GM12878 (cell line): ENCODE data around the gene KCNJ10.

Experiments used
- CREB1 ChIP-seq: IDR thresholded peaks from 2 replicates; pipeline ENCODE4 v1.6.1; 2012; ENCODE audit warnings: low read depth, mild to moderate bottlenecking, inconsistent platforms
- EP300 ChIP-seq, 2 experiments: fragments of 150-350 bp in 1 of 2; IDR thresholded peaks; 2 replicates each; pipeline ENCODE4 v1.6.1; 2011 to 2012; ENCODE audit warnings: low read depth in 2 of 2, low read length in 2 of 2, borderline replicate concordance in 1 of 2, improper control_type of control experiment in 1 of 2, inconsistent platforms in 1 of 2; ENCODE audit not compliant: control insufficient read depth in 1 of 2
- EZH2 ChIP-seq: IDR thresholded peaks from 2 replicates; pipeline ENCODE4 v1.6.1; 2012; ENCODE audit warnings: low read depth, mild to moderate bottlenecking, control low read depth, inconsistent platforms, low read length, borderline replicate concordance; ENCODE audit not compliant: control insufficient read depth
- HCFC1 ChIP-seq: fragments of 150-350 bp; IDR thresholded peaks from 2 replicates; pipeline ENCODE4 v1.6.1; 2014; ENCODE audit warnings: low read length
- HDAC2 ChIP-seq: fragments of 200-600 bp; sonication (generic); IDR thresholded peaks from 2 replicates; pipeline ENCODE4 v1.6.1; 2017
- POLR2AphosphoS5 ChIP-seq: IDR thresholded peaks from 2 replicates; pipeline ENCODE4 v1.6.1; 2011; ENCODE audit warnings: mild to moderate bottlenecking, low read length, inconsistent platforms
- SIN3A ChIP-seq: IDR thresholded peaks from 2 replicates; pipeline ENCODE4 v1.6.1; 2012; ENCODE audit warnings: low read depth, low read length, improper control_type of control experiment
- SMC3 ChIP-seq: IDR thresholded peaks from 2 replicates; pipeline ENCODE4 v1.6.1; 2011; ENCODE audit warnings: low read length, improper control_type of control experiment, borderline replicate concordance
- TF ChIP-seq, protein P1 (sequence below), 3 experiments: IDR thresholded peaks in 2 of 3; conservative IDR thresholded peaks in 1 of 3; 2 replicates each; pipeline ENCODE4 v1.5.1; 2011; ENCODE audit warnings: low read depth in 3 of 3, low read length in 3 of 3, mild to moderate bottlenecking in 3 of 3, control low read depth in 2 of 3, moderate library complexity in 2 of 3, inconsistent platforms in 1 of 3, mixed read lengths in 1 of 3; ENCODE audit not compliant: control insufficient read depth in 2 of 3, insufficient read depth in 1 of 3; ENCODE audit errors: extremely low read depth in 1 of 3
- TF ChIP-seq, protein P2 (sequence below): fragments of 450-650 bp; formaldehyde crosslinking; IDR thresholded peaks from 2 replicates; pipeline ENCODE4 v1.4.0; 2022; ENCODE audit warnings: mild to moderate bottlenecking, moderate library complexity

DNA sequence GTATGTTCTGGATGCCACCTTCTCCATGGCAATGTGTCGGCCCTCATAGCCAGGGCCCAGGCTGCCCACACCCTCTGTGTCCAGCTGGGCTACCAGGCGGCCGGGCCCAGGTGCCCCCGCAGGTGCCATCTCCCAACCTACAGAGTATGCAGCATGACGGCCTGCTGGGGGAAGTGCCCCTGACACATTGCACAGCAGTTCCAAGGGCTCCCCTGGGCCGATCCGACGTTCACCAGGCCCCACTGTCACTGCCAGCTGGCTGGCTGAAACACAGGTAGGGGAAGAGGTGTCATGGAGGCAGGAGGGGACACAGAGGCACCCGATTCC is 23.1 kb upstream of the KCNJ10 start:
- TF ChIP-seq, protein P1, sequence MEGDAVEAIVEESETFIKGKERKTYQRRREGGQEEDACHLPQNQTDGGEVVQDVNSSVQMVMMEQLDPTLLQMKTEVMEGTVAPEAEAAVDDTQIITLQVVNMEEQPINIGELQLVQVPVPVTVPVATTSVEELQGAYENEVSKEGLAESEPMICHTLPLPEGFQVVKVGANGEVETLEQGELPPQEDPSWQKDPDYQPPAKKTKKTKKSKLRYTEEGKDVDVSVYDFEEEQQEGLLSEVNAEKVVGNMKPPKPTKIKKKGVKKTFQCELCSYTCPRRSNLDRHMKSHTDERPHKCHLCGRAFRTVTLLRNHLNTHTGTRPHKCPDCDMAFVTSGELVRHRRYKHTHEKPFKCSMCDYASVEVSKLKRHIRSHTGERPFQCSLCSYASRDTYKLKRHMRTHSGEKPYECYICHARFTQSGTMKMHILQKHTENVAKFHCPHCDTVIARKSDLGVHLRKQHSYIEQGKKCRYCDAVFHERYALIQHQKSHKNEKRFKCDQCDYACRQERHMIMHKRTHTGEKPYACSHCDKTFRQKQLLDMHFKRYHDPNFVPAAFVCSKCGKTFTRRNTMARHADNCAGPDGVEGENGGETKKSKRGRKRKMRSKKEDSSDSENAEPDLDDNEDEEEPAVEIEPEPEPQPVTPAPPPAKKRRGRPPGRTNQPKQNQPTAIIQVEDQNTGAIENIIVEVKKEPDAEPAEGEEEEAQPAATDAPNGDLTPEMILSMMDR (IDR thresholded peaks at IDR 0.05 in 2 of 3, conservative IDR thresholded peaks at IDR 0.05 in 1 of 3; ENCODE audit: control insufficient read depth in 2 of 3, extremely low read depth in 1 of 3, insufficient read depth in 1 of 3, low read depth in 3 of 3, low read length in 3 of 3), result no peak
- TF ChIP-seq, protein P2, sequence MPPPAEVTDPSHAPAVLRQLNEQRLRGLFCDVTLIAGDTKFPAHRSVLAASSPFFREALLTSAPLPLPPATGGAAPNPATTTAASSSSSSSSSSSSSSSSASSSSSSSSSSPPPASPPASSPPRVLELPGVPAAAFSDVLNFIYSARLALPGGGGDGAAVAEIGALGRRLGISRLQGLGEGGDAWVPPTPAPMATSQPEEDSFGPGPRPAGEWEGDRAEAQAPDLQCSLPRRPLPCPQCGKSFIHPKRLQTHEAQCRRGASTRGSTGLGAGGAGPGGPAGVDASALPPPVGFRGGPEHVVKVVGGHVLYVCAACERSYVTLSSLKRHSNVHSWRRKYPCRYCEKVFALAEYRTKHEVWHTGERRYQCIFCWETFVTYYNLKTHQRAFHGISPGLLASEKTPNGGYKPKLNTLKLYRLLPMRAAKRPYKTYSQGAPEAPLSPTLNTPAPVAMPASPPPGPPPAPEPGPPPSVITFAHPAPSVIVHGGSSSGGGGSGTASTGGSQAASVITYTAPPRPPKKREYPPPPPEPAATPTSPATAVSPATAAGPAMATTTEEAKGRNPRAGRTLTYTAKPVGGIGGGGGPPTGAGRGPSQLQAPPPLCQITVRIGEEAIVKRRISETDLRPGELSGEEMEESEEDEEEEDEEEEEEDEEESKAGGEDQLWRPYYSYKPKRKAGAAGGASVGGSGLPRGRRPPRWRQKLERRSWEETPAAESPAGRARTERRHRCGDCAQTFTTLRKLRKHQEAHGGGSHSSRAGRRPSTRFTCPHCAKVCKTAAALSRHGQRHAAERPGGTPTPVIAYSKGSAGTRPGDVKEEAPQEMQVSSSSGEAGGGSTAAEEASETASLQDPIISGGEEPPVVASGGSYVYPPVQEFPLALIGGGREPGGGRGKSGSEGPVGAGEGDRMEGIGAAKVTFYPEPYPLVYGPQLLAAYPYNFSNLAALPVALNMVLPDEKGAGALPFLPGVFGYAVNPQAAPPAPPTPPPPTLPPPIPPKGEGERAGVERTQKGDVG (CRISPR knock-in tag), result no peak
- no peak for TF ChIP-seq HDAC2
- no peak for TF ChIP-seq EZH2
- TF ChIP-seq POLR2AphosphoS5, result no peak
- no peak for TF ChIP-seq EP300 (IDR thresholded peaks at IDR 0.05; ENCODE audit: borderline replicate concordance in 1 of 2, control insufficient read depth in 1 of 2, low read depth in 2 of 2, low read length in 2 of 2)
- no peak for TF ChIP-seq SMC3
- TF ChIP-seq SIN3A, result no peak
- no peak for TF ChIP-seq HCFC1
- TF ChIP-seq CREB1, result no peak
